GM12801 (cell line): ENCODE data around the gene TRABD2A.

Source experiments
- TF ChIP-seq, protein P1 (sequence below): IDR thresholded peaks from one replicate; pipeline ENCODE4 v1.5.1; 2011; ENCODE audit warnings: control low read depth; ENCODE audit not compliant: insufficient read length; ENCODE audit errors: extremely low read depth

The TRABD2A gene

DNA sequence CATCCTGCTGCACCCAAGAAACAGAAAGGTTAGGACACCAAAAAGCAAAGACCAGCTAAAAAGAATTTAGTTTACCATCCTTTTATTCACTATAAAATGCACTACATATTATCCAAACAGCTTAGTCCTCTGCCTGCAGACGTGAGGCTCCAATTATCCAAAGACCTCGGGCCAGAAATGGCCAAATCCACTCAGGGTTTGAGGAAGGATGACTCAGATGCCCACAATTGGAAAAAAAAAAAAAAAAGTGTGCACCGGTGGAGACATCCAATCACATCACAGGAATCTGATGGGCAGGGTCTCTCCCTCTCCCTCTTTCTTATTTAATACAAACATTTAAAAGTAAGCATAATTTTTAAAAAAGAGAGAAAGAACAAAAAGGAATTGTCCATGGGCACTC is 65.7 kb downstream of the TRABD2A start:
- TF ChIP-seq, protein P1, sequence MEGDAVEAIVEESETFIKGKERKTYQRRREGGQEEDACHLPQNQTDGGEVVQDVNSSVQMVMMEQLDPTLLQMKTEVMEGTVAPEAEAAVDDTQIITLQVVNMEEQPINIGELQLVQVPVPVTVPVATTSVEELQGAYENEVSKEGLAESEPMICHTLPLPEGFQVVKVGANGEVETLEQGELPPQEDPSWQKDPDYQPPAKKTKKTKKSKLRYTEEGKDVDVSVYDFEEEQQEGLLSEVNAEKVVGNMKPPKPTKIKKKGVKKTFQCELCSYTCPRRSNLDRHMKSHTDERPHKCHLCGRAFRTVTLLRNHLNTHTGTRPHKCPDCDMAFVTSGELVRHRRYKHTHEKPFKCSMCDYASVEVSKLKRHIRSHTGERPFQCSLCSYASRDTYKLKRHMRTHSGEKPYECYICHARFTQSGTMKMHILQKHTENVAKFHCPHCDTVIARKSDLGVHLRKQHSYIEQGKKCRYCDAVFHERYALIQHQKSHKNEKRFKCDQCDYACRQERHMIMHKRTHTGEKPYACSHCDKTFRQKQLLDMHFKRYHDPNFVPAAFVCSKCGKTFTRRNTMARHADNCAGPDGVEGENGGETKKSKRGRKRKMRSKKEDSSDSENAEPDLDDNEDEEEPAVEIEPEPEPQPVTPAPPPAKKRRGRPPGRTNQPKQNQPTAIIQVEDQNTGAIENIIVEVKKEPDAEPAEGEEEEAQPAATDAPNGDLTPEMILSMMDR = no peak

DNA sequence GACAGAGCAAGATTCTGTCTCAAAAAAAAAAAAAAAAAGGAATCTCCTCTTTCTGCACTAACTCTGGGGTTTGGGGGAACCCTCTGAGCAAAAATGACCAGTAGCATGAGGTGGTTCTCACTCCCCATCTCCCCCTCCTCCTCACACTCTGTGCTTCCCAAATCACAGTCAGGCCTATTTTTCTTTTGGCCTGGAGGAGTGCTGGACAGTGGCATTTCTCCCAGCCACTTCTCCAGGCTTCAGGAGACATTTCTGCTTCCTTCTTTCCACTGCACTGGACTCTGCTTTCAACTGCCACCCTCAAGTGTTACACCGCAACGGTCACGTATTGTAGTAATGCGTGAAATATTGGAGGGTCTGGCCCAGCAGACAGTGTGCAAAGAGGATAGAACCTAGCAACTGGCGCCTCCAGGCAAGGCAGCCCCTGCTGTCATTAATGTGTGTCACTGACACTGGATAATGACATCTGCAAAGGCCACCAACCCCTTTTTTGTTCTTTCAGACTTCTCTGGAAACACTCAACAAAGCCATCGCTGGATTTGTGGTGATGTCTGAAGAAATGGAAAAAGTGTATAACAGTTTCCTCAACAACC is 68.9 kb downstream of the TRABD2A start:
- TF ChIP-seq, protein P1 = no peak

DNA sequence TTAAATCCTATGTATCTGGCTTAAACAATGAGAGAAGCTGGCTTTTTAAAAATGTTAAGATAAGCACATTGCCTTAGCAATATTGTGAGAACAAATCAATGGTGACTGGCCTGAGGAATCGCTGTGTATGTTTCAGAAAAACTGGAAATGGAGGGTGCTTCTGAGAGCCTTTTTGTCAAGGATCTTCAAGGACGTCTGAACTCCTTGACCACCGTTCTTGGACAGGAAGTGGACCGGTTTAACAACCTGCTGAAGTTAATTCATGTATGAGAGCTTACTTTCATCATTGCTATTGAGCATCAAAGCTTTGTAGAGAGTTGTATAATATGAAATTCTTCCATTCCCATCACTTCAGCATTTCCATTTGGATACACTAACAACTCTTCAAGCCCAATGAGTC is 72.6 kb downstream of the TRABD2A start:
- TF ChIP-seq, protein P1 = no peak

DNA sequence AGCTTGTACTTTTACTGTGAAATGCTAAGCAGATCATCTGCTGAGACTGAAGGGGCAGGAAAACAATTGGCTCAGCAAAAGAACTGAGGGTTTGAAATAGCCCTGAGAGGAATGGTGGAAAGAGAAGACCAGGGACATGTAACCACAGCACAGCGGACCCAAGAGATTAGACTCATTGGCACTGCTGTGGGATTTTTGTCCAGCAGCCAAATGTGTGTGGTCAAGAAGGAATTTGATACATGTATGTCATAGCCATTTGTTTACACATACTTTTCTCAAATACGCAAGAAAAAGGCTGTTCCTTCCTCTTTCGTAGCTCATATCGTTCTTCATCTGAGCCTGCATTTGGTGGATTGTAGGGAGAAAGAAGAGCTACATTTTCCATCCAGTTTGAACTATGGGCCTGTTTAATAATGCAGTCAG is 73.8 kb downstream of the TRABD2A start:
- TF ChIP-seq, protein P1 = no peak

DNA sequence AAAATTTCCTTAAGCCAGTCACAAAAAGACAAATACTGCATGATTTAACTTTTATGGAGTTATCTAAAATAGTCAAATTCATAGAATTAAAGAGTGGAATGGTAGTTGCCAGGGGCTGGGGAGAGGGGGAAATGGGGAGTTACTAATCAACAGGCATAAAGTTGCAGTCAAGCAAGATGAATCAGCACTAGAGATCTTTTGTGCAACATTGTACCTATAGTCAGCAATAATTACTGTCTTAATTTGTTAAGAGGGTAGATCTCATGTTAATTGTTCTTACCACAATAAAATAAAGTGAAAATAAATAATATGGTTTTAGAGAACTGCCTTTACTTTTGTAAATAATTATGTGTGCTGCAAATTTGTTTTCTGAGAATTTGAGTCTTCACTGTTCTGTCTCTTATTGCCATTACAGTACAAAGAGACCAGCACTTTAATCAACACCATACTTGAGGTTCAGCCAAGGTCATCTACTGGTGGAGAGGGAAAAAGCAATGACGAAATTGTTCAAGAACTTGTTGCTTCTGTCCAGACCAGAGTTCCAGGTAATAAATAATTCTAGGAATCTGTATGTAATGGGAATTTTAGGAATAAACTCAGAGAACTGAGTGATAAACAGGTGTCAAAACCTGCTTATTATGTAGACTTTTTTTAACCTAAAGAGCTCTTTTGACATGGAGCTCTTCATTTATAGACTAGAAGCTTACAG is 75.5 kb downstream of the TRABD2A start:
- TF ChIP-seq, protein P1 = no peak

DNA sequence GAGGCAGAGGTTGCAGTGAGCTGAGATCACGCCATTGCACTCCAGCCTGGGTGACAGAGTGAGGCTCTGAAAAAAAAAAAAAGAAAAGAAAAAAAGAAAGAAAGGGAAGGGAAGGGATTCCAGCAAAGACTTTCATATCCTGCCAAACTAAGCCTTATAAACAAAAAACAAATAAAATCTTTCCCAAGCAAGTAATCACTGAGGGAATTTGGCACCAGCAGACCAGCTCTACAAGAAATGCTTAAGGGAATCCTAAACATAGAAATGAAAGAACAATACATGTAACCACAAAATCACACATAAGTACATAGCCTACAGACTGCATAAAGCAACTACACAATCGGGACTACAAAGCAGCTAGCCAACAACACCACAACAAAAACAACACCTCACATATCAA is 79.1 kb downstream of the TRABD2A start:
- TF ChIP-seq, protein P1 = no peak

DNA sequence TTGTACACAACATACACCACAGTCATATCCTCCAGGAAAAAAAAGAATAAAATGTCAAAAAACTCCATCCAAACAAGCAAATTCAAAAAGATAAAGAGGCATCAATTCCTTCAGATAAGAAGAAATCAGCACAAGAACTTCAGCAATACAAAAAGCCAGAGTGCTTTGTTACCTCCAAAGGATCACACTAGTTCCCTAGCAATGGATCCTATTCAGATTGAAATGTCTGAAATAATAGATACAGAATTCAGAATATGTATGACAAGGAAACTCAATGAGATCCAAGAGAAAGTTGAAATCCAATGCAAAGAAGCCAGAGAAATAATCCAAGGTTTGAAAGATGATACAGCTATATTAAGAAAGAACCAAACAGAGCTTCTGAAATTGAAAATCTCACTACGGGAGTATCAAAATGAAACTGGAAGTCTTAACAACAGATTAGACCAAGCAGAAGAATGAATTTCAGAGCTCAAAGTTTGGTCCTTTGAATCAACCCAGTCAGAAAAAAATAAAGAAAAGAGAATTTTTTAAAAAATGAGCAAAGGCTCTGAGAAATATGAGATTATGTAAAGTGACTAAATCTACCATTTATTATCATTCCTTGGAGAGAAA is 80.6 kb downstream of the TRABD2A start:
- TF ChIP-seq, protein P1 = no peak
